MM.1S (cell line): ENCODE data around the gene CDC42BPA.

Experiments used
- DNase-seq: peaks from one replicate; pipeline ENCODE4 v3.0.0-alpha.2; 2015
- H2AFZ ChIP-seq: fragments of 300-600 bp; sonication (generic); 2 replicates; pipeline ENCODE4 v1.6.0; 2016; ENCODE audit warnings: antibody characterized with exemption, low read length
- H3F3A ChIP-seq: fragments of 300-600 bp; sonication (generic); 2 replicates; pipeline ENCODE4 v1.6.1; 2016; ENCODE audit warnings: mild to moderate bottlenecking, antibody characterized with exemption, low read length, moderate library complexity, mixed read lengths; ENCODE audit not compliant: insufficient read depth
- H3K27ac ChIP-seq: fragments of 300-600 bp; sonication (generic); 2 replicates; pipeline ENCODE4 v1.5.1; 2016; ENCODE audit warnings: mild to moderate bottlenecking, low read length
- H3K27me3 ChIP-seq: fragments of 300-600 bp; sonication (generic); replicated peaks from 2 replicates; pipeline ENCODE4 v1.6.0; 2016; ENCODE audit warnings: low read length; ENCODE audit not compliant: insufficient read depth
- H3K36me3 ChIP-seq: fragments of 300-600 bp; sonication (generic); replicated peaks from 2 replicates; pipeline ENCODE4 v1.6.1; 2016; ENCODE audit warnings: mild to moderate bottlenecking, low read length, mixed read lengths; ENCODE audit not compliant: insufficient read depth
- H3K4me1 ChIP-seq: fragments of 300-600 bp; sonication (generic); 2 replicates; pipeline ENCODE4 v1.6.1; 2016; ENCODE audit warnings: low read length, mixed read lengths
- H3K4me2 ChIP-seq: fragments of 300-600 bp; sonication (generic); 2 replicates; pipeline ENCODE4 v1.6.0; 2016; ENCODE audit warnings: low read depth, low read length
- H3K4me3 ChIP-seq: fragments of 300-600 bp; sonication (generic); 2 replicates; pipeline ENCODE4 v1.5.1; 2016; ENCODE audit warnings: low read length, mixed read lengths
- H3K79me2 ChIP-seq: fragments of 300-600 bp; sonication (generic); 2 replicates; pipeline ENCODE4 v1.6.1; 2016; ENCODE audit warnings: mixed run types, low read length, mixed read lengths
- H3K9ac ChIP-seq: fragments of 300-600 bp; sonication (generic); 2 replicates; pipeline ENCODE4 v1.6.1; 2016; ENCODE audit warnings: low read length, mixed read lengths
- H3K9me2 ChIP-seq: fragments of 300-600 bp; sonication (generic); replicated peaks from 2 replicates; pipeline ENCODE4 v1.6.1; 2016; ENCODE audit warnings: mild to moderate bottlenecking, low read length, mixed read lengths; ENCODE audit not compliant: insufficient read depth
- H3K9me3 ChIP-seq: fragments of 300-600 bp; sonication (generic); replicated peaks from 2 replicates; pipeline ENCODE4 v1.6.1; 2016; ENCODE audit warnings: mild to moderate bottlenecking, low read length, mixed read lengths; ENCODE audit not compliant: insufficient read depth
- H4K20me1 ChIP-seq: fragments of 300-600 bp; sonication (generic); 2 replicates; pipeline ENCODE4 v1.6.1; 2016; ENCODE audit warnings: mild to moderate bottlenecking, low read length, moderate library complexity, mixed read lengths; ENCODE audit not compliant: insufficient read depth
- EZH2 ChIP-seq: fragments of 300-600 bp; sonication (generic); optimal IDR thresholded peaks from 2 replicates; pipeline ENCODE3; 2017; ENCODE audit warnings: low read depth, mild to moderate bottlenecking, antibody characterized with exemption, low read length, mixed read lengths
- EZH2phosphoT487 ChIP-seq: fragments of 300-600 bp; sonication (generic); IDR thresholded peaks from 2 replicates; pipeline ENCODE4 v1.6.1; 2018; ENCODE audit warnings: antibody characterized with exemption, low read length
- TF ChIP-seq, protein P1 (sequence below): fragments of 300-600 bp; sonication (generic); IDR thresholded peaks from 2 replicates; pipeline ENCODE4 v1.5.1; 2016; ENCODE audit warnings: antibody characterized with exemption, low read length, mixed read lengths

Gene CDC42BPA

GRCh38 chr1:226950871-226951270 is 367.4 kb downstream of the CDC42BPA start:
- H3K27ac ChIP-seq: no peak overlapping the region
- H3K4me1 ChIP-seq: no peaks in the 10 kb centered on the region
- no peak overlapping the region for H3K4me2 ChIP-seq
- H3K9me2 ChIP-seq: no peaks in the 10 kb centered on the region
- no peak overlapping the region for H3K9ac ChIP-seq
- H3K9me3 ChIP-seq: no peaks in the 10 kb centered on the region
- TF ChIP-seq EZH2: no peak
- TF ChIP-seq, protein P1, sequence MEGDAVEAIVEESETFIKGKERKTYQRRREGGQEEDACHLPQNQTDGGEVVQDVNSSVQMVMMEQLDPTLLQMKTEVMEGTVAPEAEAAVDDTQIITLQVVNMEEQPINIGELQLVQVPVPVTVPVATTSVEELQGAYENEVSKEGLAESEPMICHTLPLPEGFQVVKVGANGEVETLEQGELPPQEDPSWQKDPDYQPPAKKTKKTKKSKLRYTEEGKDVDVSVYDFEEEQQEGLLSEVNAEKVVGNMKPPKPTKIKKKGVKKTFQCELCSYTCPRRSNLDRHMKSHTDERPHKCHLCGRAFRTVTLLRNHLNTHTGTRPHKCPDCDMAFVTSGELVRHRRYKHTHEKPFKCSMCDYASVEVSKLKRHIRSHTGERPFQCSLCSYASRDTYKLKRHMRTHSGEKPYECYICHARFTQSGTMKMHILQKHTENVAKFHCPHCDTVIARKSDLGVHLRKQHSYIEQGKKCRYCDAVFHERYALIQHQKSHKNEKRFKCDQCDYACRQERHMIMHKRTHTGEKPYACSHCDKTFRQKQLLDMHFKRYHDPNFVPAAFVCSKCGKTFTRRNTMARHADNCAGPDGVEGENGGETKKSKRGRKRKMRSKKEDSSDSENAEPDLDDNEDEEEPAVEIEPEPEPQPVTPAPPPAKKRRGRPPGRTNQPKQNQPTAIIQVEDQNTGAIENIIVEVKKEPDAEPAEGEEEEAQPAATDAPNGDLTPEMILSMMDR: no peak
- TF ChIP-seq EZH2phosphoT487: no peak
- DNase-seq: no peak
- peaks cover 96% of the 10 kb centered on the region for H3K79me2 ChIP-seq
- peaks cover 9% of the 10 kb centered on the region; the same call in 1 of the 2 replicates for H4K20me1 ChIP-seq
- H3K27me3 ChIP-seq: no peaks in the 10 kb centered on the region
- no peak overlapping the region for H2AFZ ChIP-seq
- H3F3A ChIP-seq: no peaks in the 10 kb centered on the region
- H3K36me3 ChIP-seq: no peaks in the 10 kb centered on the region
- no peak overlapping the region for H3K4me3 ChIP-seq

DNA sequence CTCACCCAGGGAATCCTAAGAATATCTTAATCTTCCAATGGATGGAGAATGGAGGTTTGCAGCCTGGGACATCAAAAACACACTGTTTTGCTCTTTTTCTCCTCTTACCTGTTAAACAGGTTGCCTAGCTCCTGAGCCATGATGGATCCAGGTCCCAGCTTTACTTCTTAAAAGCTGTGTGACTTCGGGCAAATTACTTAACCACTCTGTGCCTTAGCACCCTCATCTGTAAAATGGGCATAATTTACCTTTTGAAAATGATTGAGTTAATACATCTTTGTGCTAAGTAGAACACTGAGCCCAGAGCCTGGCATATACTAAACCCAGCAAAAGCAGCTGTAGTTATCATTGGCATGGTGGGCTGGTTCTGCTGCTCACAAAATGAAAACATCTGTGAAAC is 368.0 kb downstream of the CDC42BPA start:
- H3K27me3 ChIP-seq: no peaks in the 10 kb centered on the region
- H3K27ac ChIP-seq: no peak overlapping the region
- H2AFZ ChIP-seq: no peak overlapping the region
- no peak for DNase-seq
- TF ChIP-seq EZH2phosphoT487 (no peak), EZH2 (no peak)
- TF ChIP-seq, protein P1: no peak
- H3K9me3 ChIP-seq: no peaks in the 10 kb centered on the region
- no peak overlapping the region for H3K9ac ChIP-seq
- no peak overlapping the region for H3K4me3 ChIP-seq
- no peaks in the 10 kb centered on the region for H3K9me2 ChIP-seq
- no peak overlapping the region for H3K4me2 ChIP-seq
- H3F3A ChIP-seq: no peaks in the 10 kb centered on the region
- H4K20me1 ChIP-seq: peaks cover 9% of the 10 kb centered on the region; the same call in 1 of the 2 replicates
- H3K36me3 ChIP-seq: no peaks in the 10 kb centered on the region
- no peaks in the 10 kb centered on the region for H3K4me1 ChIP-seq
- peaks cover 99% of the 10 kb centered on the region for H3K79me2 ChIP-seq

DNA sequence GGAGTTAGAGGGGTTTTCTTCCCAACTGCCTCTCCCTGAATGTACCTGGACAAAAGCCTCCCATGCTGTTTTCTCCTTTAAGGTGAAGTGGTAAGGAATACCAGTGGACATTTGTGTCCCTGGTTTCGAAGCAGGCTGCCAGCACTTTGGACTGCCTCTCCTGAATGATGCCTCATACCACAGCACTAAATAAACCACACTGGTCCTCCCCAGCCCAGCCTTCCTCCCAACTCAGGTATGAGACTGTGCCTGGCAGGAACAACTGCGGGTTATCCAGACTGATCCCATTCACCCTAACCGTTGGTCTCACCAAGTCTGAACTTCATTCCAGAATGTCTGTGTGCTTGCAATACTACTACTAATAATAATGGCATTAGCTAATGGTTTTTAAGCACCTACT is 368.9 kb downstream of the CDC42BPA start:
- no peak overlapping the region for H3K4me3 ChIP-seq
- H3K27ac ChIP-seq: no peak overlapping the region
- H2AFZ ChIP-seq: no peak overlapping the region
- TF ChIP-seq EZH2 (no peak), EZH2phosphoT487 (no peak)
- TF ChIP-seq, protein P1: no peak
- H3K9me2 ChIP-seq: no peaks in the 10 kb centered on the region
- no peaks in the 10 kb centered on the region for H3K36me3 ChIP-seq
- H3K4me2 ChIP-seq: no peak overlapping the region
- H3K9ac ChIP-seq: no peak overlapping the region
- no peaks in the 10 kb centered on the region for H3K4me1 ChIP-seq
- no peaks in the 10 kb centered on the region for H3K27me3 ChIP-seq
- peaks cover 9% of the 10 kb centered on the region; the same call in 1 of the 2 replicates for H4K20me1 ChIP-seq
- no peaks in the 10 kb centered on the region for H3F3A ChIP-seq
- H3K79me2 ChIP-seq: peaks cover 99% of the 10 kb centered on the region
- H3K9me3 ChIP-seq: no peaks in the 10 kb centered on the region
- DNase-seq: no peak
